Neutrophil (primary cell): ENCODE results near the gene PSIP1.
"Not testable (repeated sequence)": the region's sequence is repeated elsewhere in the genome, so short reads cannot be mapped to it uniquely, and the experiment has no call there.

Source experiments
- H3K27ac ChIP-seq: fragments of 200-600 bp; sonication (generic); 2 replicates; pipeline ENCODE4 v1.5.1; 2016; ENCODE audit warnings: mild to moderate bottlenecking, moderate library complexity
- H3K27me3 ChIP-seq: fragments of 200-600 bp; sonication (generic); 2 replicates; pipeline ENCODE4 v1.6.0; 2016; ENCODE audit warnings: mild to moderate bottlenecking
- H3K36me3 ChIP-seq: fragments of 200-600 bp; sonication (generic); 2 replicates; pipeline ENCODE4 v1.5.1; 2017
- H3K4me1 ChIP-seq, 2 experiments: fragments of 200-600 bp in 1 of 2; sonication (generic) in 1 of 2; 1 replicate in 1 of 2; 2 replicates in 1 of 2; pipeline versions ENCODE4 v1.5.1 to v1.6.1; 2013 to 2016; ENCODE audit warnings: low read depth in 1 of 2, low read length in 1 of 2, mild to moderate bottlenecking in 1 of 2, moderate library complexity in 1 of 2; ENCODE audit not compliant: control insufficient read depth in 1 of 2, insufficient read depth in 1 of 2
- H3K4me3 ChIP-seq, 2 experiments: fragments of 200-600 bp in 1 of 2; sonication (generic) in 1 of 2; 1 replicate in 1 of 2; 2 replicates in 1 of 2; pipeline ENCODE4 v1.5.1; 2013 to 2016; ENCODE audit warnings: low read depth in 1 of 2, low read length in 1 of 2, mild to moderate bottlenecking in 1 of 2, moderate library complexity in 1 of 2
- H3K9me3 ChIP-seq: fragments of 200-600 bp; sonication (generic); 2 replicates; pipeline ENCODE4 v1.5.1; 2016
- CTCF ChIP-seq: fragments of 200-600 bp; sonication (generic); IDR thresholded peaks from 2 replicates; pipeline ENCODE4 v1.5.1; 2016; ENCODE audit warnings: antibody characterized with exemption

The PSIP1 gene

GRCh38 chr9:15444141-15444540 is 66.6 kb downstream of the PSIP1 start:
- TF ChIP-seq CTCF: no peak
- Histone ChIP-seq H3K4me3 (no peak overlapping the region), H3K4me1 (no peaks in the 10 kb centered on the region), H3K27me3 (no peaks in the 10 kb centered on the region), H3K27ac (no peak overlapping the region), H3K36me3 (peaks cover 59% of the 10 kb centered on the region), H3K9me3 (no peaks in the 10 kb centered on the region)

- H3K36me3 ChIP-seq: peaks cover 40% of the 10 kb centered on the region
- not testable (repeated sequence) for H3K4me1 ChIP-seq, H3K9me3 ChIP-seq, H3K27ac ChIP-seq, H3K4me3 ChIP-seq, H3K27me3 ChIP-seq
Measured at GRCh38 chr9:15442264-15442663, 68.5 kb downstream of the PSIP1 start.

- H3K4me3 ChIP-seq, H3K27me3 ChIP-seq, H3K27ac ChIP-seq, H3K9me3 ChIP-seq, H3K4me1 ChIP-seq: not testable (repeated sequence)
- peaks cover 36% of the 10 kb centered on the region for H3K36me3 ChIP-seq
Measured at GRCh38 chr9:15441841-15442240, 68.9 kb downstream of the PSIP1 start.

GRCh38 chr9:15438891-15439290 is 71.9 kb downstream of the PSIP1 start:
- TF ChIP-seq CTCF: no peak
- H3K27me3 ChIP-seq: no peaks in the 10 kb centered on the region
- H3K4me1 ChIP-seq: no peaks in the 10 kb centered on the region
- H3K9me3 ChIP-seq: no peaks in the 10 kb centered on the region
- no peak overlapping the region for H3K27ac ChIP-seq
- peaks cover 12% of the 10 kb centered on the region for H3K36me3 ChIP-seq
- H3K4me3 ChIP-seq: no peak overlapping the region

- Histone ChIP-seq H3K4me1 (peaks cover 0 to 8% of the 10 kb centered on the region in 2 experiments), H3K4me3 (no peak overlapping the region), H3K27ac (no peak overlapping the region), H3K9me3 (no peaks in the 10 kb centered on the region), H3K27me3 (no peaks in the 10 kb centered on the region), H3K36me3 (peaks cover 8% of the 10 kb centered on the region)
- no peak for TF ChIP-seq CTCF
Measured at GRCh38 chr9:15433661-15434060, 77.1 kb downstream of the PSIP1 start.

GRCh38 chr9:15433191-15433590 is 77.6 kb downstream of the PSIP1 start:
- Histone ChIP-seq H3K27ac (no peak overlapping the region), H3K4me1 (peaks cover 0 to 8% of the 10 kb centered on the region in 2 experiments), H3K36me3 (peaks cover 8% of the 10 kb centered on the region), H3K27me3 (no peaks in the 10 kb centered on the region), H3K4me3 (no peak overlapping the region), H3K9me3 (no peaks in the 10 kb centered on the region)
- no peak for TF ChIP-seq CTCF
